GM18499 (cell line): ENCODE data around the gene CST9.
"Not testable (repeated sequence)": the region's sequence is repeated elsewhere in the genome, so short reads cannot be mapped to it uniquely, and the experiment has no call there.

ENCODE experiments used
- ATAC-seq: cut with Tn5 transposase; IDR thresholded peaks from one replicate; pipeline ENCODE4 v1.9.1; 2021; ENCODE audit warnings: moderate number of reproducible peaks; ENCODE audit not compliant: insufficient read depth, unreplicated experiment

CST9 gene

DNA sequence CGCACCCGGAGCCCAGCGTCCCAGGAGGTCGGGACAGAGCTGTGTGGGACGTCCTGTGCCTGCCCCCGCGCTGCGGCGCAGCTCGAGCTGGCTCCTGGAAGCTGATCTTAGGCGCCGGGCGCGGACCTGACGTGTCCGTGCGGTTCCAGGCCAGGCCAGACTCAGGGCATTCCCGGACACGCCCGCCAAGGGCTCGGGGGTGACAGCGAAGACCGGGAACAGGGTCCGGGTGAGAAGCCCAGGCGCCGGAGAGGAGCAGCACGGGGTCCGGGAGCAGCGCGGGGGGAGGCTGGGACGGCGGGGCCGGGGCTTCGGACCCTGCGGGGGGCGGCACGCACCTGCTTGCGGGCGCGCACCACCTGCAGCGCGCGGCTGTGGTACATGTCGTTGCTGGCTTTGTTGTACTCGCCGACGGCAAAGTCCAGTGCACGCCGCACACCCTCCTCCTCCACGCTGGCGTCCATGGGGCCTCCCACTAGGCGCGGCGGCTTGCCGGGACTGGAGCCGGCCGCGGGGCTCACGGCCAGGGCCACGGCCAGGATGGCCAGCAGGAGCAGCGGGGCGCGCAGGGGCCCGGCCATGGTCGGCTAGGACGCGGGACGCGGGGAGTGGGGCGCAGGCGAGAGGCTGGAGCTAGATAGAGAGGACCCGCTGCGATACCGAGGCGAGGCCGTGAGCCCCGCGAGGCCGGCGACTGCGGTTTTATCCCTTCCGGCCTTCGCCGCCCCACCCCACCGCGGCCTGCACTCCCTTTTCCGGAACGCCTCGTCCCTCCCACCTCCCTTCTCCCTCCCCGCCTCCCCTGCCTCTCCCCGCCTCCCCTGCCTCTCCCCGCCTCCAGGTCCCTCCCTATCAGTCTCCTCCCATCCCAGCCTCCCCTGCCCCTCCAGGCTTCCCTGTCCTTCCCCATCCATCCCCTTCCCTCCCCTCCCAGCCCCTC is 31.8 kb upstream of the CST9 start, which contains the start of gene CST3:
Gene CST3 (minus strand): TSS at position 674 of the 940 bp plus-strand sequence. CDS start 93 bp downstream, at position 581.
- no peak for ATAC-seq

GRCh38 chr20:23636908-23637281 is 31.2 kb upstream of the CST9 start:
- ATAC-seq: no peak

- no peak for ATAC-seq
These were observed 30.6 kb upstream of the CST9 start for GRCh38 chr20:23636182-23636907.

- ATAC-seq: not testable (repeated sequence)
These were observed 30.0 kb upstream of the CST9 start for GRCh38 chr20:23635768-23636090.

- no peak for ATAC-seq
These were observed 29.5 kb upstream of the CST9 start for GRCh38 chr20:23634985-23635767.

DNA sequence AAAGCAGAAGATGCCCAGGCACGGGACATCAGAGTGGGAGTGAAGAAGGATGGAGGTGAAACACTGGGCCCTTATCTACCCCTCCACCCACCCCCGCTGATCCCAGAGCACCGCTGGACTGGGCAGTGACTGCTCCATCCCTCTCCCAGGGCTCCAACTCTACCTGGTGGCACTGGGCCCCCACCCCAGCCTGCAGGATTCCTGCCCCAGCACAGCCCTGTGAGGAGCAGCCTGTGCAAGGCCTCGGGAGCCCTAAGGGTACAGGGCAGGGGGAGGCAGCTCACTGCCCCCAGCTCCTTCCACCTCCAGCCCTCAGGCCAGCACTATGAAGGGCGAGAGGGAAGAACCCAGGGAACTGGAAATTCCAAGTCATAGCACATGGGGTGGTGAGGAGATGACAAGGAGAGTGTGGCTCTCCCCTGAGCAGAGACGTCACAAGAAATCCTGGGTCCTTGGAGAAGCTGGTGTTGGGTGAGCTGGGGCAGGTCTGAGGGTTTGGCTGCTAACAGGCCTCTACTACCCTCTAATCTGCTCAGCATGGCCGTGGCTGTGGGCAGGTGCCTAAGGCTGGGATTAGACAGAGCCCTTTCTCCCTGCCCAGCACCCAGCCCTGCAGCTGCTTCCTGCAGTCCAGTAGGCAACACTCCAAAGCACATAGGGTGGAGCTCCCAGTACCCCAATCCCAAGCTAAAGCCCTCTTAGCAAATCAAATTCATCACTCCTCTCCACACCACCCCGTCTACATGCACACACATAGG is 28.5 kb upstream of the CST9 start:
- no peak for ATAC-seq

GRCh38 chr20:23632711-23633573 is 27.2 kb upstream of the CST9 start:
- ATAC-seq: no peak

GRCh38 chr20:23631981-23632710 is 26.4 kb upstream of the CST9 start:
- no peak for ATAC-seq

DNA sequence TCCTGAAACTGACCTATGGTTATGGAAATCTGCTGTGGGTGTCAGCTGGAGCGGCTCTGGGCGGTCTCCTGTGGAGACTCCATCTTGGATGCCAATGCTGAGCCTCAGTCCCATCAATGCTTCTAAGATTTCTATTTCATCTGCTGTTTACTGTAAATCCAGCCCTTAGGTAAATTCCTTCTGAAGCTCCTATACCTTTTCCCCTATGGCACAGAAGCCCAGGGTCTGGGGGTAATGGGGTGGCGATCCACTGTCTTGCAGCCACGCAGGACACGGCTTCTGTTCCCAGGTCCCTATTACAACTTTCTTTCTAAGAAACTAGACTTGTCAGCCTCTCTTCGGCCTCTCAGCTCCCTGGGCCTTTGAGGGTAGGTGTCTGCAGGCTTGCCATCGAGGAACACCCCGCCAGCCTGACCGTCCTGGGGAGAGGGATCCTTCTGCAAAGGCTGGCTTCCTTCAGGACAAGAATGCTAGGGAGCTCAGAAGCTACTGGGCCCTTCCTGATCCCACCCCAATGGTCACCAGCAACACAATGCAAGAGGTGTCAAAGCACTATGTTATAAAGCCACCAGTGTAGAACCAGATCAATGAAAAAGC is 25.6 kb upstream of the CST9 start:
- ATAC-seq: no peak

GRCh38 chr20:23630392-23630849 is 24.7 kb upstream of the CST9 start:
- ATAC-seq: no peak

DNA sequence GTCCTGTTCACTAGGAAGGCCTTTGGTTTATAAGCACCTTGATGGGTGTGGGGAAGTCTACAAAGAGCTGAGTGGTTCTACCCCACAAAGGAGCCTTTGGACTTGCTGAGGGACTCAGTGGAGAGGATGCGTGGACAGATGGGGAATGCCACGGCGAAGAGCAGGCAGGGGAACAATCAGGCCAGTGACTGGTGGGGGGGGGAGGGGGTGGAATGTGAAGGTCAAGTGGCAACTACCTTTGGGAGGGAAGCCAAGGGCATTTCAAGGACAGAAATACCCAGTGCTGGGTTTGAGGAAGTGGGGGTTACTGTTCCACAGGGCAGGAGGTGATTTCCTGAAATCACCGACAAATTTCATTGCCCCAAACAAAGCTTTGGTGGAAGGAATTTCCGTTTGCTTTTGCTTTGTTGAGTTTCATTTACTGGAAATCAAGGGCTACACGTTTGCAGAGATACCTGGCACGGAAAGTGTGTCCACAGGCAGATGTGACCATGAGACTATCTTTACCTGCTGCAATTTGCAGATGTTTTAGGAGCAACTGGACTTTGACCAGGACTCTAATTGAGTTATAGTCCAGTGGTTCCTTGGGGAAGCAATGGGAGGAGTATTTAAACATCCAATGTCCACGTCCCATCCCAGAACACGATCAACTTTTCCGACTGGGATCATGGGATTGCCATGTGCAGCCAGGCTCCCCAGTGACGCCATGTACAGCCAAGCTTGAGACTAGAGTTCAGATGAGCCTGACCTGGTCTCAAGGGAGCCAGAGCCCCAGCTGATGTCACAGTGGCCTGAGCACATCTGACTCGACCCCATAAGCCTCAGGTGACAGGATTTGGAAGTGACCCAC is 24.1 kb upstream of the CST9 start:
- ATAC-seq: no peak

GRCh38 chr20:23629017-23629541 is 23.4 kb upstream of the CST9 start:
- ATAC-seq: no peak

GRCh38 chr20:23628402-23629016 is 22.8 kb upstream of the CST9 start:
- no peak for ATAC-seq

DNA sequence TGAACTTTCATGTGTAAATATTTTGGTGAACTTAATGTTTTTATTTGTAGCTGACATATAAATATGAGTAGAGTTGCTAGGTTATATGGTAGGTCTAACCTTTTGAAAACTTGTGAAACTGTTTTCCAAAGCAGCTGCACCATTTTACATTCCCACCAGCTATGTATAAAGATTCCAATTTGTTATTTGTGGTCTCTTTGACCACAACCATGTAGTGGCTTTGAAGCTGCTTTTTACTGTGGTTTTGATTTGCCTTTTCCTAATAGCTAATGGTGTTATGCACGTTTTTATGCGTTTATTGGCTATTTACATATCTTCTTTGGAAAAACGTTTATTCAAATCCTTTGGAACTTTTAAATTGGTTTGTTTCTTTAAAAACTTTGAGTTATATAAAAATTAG is 21.8 kb upstream of the CST9 start:
- ATAC-seq: no peak

- no peak for ATAC-seq
These were observed 20.4 kb upstream of the CST9 start for GRCh38 chr20:23626040-23626620.
